ENCODE measurements around the gene BEX2. TPM values are rescaled to one million over a fixed set of nuclear protein-coding genes. Genes with fewer than 3 reads are reported as not detected.

Gene BEX2
- total RNA-seq, 2 donors from 2014 or later, result 6.1 to 6.6 TPM

DNA sequence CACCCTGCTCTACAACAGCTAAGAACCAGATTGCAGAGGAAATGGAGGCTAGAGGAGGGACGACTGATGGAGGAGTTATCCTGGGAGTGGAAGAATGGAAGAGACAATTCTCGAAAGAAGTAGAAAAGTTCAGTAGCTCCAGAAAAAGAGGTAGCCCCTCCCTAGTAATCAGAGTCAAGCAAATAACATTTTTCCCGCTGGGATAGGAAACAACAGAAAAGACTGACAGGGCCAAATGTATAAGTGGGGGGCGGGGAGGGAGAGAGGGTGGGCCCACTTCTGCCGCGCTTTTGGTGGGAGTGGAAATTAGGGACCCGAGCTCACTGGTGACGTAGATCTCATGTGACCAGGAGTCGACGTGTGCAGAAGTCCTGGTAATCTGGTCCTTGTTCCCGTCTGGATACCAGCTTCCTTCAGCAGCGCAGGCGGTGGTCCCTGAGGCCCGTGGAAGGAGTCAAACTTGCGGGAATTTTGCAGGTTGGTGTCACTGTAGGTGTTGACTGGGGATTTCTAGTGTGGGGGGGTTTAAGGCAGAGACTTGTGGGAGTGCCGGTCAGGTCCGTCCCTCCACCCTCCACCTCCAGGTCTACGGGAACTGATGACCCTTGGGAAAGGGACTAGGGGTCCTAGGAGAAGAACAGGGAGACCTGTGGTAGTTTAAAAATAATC is 45.5 kb upstream of the BEX2 start, which contains the start of gene TCEAL9:
Gene TCEAL9 (plus strand): TSS at position 377 of the 669 bp plus-strand sequence. CDS start 1,179 bp downstream, outside the sequence.
- H3K4me3 ChIP-seq, result peak within 1 kb of the TSS; percentile 47
- intact Hi-C loops (cut with DNase I), result no loop called here
- H3K27ac ChIP-seq, result peak within 1 kb of the TSS; percentile 77
- no peaks in the 10 kb centered on the region for H3K36me3 ChIP-seq
- H3K27me3 ChIP-seq, result no peaks in the 10 kb centered on the region
- H3K9ac ChIP-seq (ENCODE audit: low read depth in 2 of 2, low read length in 2 of 2), result peak within 1 kb of the TSS; percentile 86 to 87
- peak; percentile 64 for DNase-seq
- TF ChIP-seq, protein P1, sequence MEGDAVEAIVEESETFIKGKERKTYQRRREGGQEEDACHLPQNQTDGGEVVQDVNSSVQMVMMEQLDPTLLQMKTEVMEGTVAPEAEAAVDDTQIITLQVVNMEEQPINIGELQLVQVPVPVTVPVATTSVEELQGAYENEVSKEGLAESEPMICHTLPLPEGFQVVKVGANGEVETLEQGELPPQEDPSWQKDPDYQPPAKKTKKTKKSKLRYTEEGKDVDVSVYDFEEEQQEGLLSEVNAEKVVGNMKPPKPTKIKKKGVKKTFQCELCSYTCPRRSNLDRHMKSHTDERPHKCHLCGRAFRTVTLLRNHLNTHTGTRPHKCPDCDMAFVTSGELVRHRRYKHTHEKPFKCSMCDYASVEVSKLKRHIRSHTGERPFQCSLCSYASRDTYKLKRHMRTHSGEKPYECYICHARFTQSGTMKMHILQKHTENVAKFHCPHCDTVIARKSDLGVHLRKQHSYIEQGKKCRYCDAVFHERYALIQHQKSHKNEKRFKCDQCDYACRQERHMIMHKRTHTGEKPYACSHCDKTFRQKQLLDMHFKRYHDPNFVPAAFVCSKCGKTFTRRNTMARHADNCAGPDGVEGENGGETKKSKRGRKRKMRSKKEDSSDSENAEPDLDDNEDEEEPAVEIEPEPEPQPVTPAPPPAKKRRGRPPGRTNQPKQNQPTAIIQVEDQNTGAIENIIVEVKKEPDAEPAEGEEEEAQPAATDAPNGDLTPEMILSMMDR (IDR thresholded peaks at IDR 0.05), result no peak
- H3K4me1 ChIP-seq, result no peaks in the 10 kb centered on the region
- H3K9me3 ChIP-seq, result no peaks in the 10 kb centered on the region

DNA sequence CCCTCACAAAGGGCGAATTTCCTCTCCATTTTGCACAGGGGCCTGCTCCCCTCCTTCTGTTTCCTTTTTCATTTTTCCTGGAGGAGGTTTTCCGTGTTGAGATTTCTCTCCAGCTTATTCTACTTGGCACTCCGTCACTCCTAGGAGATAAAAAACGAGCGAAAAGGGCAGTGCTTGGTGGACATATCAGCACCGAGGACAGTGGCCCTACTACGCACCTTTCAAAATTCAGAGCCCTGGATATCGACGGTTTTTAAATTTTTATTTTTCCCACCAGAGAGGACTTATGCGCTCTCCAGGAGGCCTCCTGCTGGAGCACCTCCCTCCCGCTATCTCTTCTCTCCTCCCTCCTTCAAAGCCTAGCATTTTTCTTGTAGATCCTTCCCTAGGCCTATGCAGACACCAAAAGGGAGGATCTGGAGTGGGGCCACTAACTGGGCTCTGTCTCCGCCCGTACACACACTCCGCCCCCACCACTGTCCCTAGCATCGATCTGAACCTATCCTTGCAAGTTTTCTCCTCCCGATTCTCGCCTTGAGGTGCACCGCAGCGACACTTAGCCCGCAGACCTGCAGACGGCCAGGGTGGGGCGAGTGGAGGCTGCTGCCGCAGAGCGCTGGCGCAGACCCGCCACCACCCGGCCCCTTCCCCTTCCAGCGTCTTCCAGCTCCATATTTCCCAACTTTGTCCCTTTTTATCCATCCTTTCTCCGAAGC is 37.0 kb upstream of the BEX2 start:
- Histone ChIP-seq H3K4me1 (no peaks in the 10 kb centered on the region), H3K36me3 (no peaks in the 10 kb centered on the region), H3K9ac (ENCODE audit: low read depth in 2 of 2, low read length in 2 of 2) (no peak overlapping the region), H3K27ac (no peak overlapping the region), H3K9me3 (no peaks in the 10 kb centered on the region), H3K27me3 (no peaks in the 10 kb centered on the region), H3K4me3 (no peak overlapping the region)
- intact Hi-C loops (cut with DNase I), result no loop called here
- DNase-seq, result no peak
- TF ChIP-seq, protein P1 (IDR thresholded peaks at IDR 0.05), result no peak

DNA sequence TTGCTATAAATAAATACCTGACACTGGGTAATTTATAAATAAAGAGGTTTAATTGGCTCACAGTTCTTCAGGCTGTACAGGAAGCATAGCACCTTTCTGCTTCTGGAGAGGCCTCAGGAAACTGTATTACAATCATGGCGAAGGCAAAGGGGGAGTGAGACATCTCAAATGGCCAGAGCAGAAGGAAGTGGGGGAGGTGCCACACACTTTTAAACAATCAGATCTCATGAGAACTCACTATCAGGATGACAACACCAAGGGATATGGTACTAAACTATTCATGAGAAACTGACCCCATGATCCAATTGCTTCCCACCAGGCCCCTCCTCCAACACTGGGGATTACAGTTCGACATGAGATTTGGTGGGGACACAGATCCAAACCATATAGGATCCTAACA is 33.8 kb upstream of the BEX2 start:
- H3K27me3 ChIP-seq, result no peaks in the 10 kb centered on the region
- no peak for DNase-seq
- intact Hi-C loops (cut with DNase I), result loop anchor here (5.0 kb wide), 1 partner anchor 118 kb away; no protein-coding TSS in a partner anchor
- H3K36me3 ChIP-seq, result no peaks in the 10 kb centered on the region
- TF ChIP-seq, protein P1 (IDR thresholded peaks at IDR 0.05), result no peak
- H3K9ac ChIP-seq (ENCODE audit: low read depth in 2 of 2, low read length in 2 of 2), result no peak overlapping the region
- H3K9me3 ChIP-seq, result no peaks in the 10 kb centered on the region
- no peak overlapping the region for H3K27ac ChIP-seq
- H3K4me1 ChIP-seq, result no peaks in the 10 kb centered on the region
- no peak overlapping the region for H3K4me3 ChIP-seq

DNA sequence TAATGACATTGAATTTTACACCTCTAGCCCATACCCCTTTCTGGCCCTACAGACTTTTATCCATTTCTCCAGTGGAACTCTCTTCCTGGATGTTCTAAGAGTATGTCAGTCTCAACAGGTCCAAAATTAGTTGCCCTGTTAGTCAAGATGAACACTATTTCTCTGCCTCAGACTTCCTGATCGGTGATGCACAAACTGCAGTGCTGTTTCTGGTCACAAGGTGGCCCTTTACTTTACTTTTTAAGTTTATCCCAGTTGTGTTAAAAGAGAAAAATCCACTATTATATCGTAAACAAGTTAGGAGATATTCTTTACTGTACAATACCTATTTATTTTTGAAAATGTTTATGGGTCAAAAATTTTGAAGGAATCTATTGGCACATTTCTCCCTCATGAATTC is 32.3 kb upstream of the BEX2 start:
- intact Hi-C loops (cut with DNase I), result loop anchor here (5.0 kb wide), 1 partner anchor 119 kb away; no protein-coding TSS in a partner anchor

DNA sequence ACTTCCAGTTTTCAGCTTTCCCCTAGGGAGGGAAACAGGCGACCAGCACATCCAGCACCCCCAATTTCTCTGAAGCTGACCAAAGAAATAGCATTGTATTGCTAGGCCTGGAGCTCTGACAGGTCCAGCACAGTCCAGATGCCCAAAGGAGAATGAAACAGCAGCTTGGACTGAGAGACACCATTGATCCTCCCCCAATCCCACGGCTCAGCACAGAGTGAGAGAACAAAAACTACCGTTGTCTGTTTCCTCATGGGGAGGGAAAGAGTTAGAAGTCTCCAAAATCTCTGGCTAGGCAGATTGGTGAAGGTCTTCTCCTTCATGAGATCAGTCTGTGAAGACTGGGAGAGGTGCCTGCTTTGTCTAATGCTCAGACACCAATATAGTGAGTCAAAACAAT is 27.9 kb upstream of the BEX2 start:
- no peak for DNase-seq
- intact Hi-C loops (cut with DNase I), result no loop called here
- Histone ChIP-seq H3K36me3 (no peaks in the 10 kb centered on the region), H3K27me3 (no peaks in the 10 kb centered on the region), H3K9me3 (no peaks in the 10 kb centered on the region), H3K4me3 (no peak overlapping the region), H3K4me1 (no peaks in the 10 kb centered on the region), H3K27ac (no peak overlapping the region), H3K9ac (ENCODE audit: low read depth in 2 of 2, low read length in 2 of 2) (no peak overlapping the region)
- TF ChIP-seq, protein P1 (IDR thresholded peaks at IDR 0.05), result no peak

More for the DNA sequence above, 32.3 kb upstream of the BEX2 start:
- H3K36me3 ChIP-seq, result no peaks in the 10 kb centered on the region
- H3K9ac ChIP-seq (ENCODE audit: low read depth in 2 of 2, low read length in 2 of 2), result no peak overlapping the region
- H3K4me3 ChIP-seq, result no peak overlapping the region
- DNase-seq, result peak; percentile 45
- H3K9me3 ChIP-seq, result no peaks in the 10 kb centered on the region
- H3K27me3 ChIP-seq, result no peaks in the 10 kb centered on the region
- H3K27ac ChIP-seq, result no peak overlapping the region
- H3K4me1 ChIP-seq, result no peaks in the 10 kb centered on the region
- TF ChIP-seq, protein P1 (IDR thresholded peaks at IDR 0.05), result peak; percentile 54

Data from colonic mucosa (tissue), 4 donors.